Activated CD8-positive, alpha-beta memory T cell treated with anti-CD3 and anti-CD28 coated beads, Interleukin-2, amount 50 U/mL, for 1 hour (primary cell): ENCODE data around the gene COLGALT1.

Experiments
- DNase-seq: peaks from one replicate; pipeline ENCODE4 v3.0.0-alpha.2; 2020; ENCODE audit errors: extremely low read depth

Gene COLGALT1

GRCh38 chr19:17598953-17599352 is 43.5 kb downstream of the COLGALT1 start:
- no peak for DNase-seq

GRCh38 chr19:17599780-17600179 is 44.3 kb downstream of the COLGALT1 start:
- DNase-seq = no peak

GRCh38 chr19:17601683-17602082 is 46.2 kb downstream of the COLGALT1 start:
- no peak for DNase-seq

- DNase-seq = no peak
Observed at GRCh38 chr19:17602217-17602616, 46.8 kb downstream of the COLGALT1 start.

DNA sequence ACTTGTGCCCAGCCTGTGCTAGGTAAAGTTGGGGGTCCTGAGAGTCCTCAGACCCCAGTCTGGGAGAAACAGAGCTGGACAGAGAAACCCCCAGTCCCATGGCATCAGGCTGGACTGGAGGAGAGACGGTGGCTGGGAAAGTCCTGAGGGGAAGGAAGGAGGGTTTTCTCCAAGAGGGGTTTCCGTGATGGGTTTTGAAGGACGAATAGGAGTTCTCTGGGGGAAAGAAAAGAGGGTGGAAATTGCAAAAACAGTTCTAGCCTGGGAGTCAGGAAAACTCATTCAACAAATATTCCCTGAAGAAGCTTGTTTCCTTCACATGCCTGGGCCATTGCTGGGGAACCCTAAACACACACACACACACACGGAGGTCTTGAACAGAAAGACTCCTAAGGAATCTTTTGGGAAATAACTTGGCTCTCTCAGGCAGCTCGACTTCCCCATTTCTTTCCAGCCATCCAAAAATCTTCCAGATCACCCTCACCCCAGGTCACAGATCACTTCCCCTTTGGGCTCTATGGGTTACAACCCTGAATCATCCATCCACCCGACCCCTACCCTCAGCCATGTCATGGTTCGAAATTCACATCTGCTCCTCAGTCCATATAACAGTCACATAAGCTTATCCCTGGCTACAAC is 47.5 kb downstream of the COLGALT1 start:
- DNase-seq = no peak

- no peak for DNase-seq
Observed at GRCh38 chr19:17604372-17605025, 49.0 kb downstream of the COLGALT1 start.

DNA sequence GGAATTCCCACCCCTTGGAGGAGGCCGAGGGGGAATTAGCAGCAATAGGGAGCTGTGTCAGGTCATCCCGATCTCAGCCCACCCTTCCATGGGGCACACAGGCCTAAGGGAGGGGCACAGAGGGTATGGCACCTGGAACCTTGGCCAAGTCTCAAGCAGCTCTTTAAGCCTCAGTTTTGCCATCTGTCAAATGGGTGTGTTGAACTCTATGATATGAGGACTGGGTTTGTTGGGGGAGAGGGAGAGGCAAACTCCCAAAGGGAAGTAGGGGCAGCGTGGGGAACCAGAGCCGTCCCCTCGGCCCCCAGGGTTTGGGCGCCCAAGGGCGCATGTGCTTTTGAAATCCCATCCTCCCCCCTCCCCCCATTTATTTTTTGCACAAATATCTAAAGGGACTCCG is 49.7 kb downstream of the COLGALT1 start:
- DNase-seq = no peak

DNA sequence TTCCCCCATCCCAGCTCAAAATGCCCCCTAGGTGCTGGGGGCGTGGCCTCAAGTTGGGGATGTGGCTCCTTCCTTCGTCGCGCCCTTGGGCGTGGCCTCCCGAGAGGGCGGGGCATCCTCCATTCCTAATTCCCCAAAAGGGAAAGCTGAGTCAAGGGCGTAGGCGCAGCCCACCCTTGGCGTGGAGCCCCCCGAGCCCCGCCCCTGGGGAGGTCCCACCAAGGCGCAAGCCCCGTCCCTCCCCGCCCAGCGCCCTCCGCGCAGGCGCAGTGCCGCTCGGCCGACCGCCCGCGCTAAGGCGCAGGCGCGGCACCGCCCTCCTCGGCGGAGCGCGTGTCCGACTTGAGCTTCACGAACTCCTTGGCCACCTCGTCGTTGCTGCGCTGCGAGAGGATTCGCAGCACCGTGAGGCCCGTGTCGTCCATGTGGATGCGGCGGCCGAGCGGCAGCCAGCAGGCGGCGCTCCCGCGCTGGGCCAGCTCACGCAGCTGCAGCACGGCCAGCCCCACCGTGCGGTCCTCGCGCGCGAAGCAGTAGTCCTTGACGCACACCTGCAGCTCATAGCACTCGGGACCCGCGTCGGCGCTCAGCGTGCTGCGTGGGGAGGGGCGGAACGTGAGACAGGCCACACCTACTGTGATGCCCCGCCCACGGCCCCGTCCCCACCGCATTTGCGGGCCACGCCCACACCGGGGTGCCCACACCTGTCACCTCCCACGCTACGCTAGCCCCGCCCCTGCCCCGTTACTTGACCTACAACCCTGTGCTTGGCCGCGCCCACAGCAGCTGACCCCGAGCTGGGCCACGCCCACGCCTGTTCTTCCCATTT is 50.5 kb downstream of the COLGALT1 start:
- peak; percentile 49 for DNase-seq

- no peak for DNase-seq
Observed at GRCh38 chr19:17606590-17607185, 51.2 kb downstream of the COLGALT1 start.

GRCh38 chr19:17607936-17608335 is 52.5 kb downstream of the COLGALT1 start:
- no peak for DNase-seq

GRCh38 chr19:17610384-17610783 is 54.9 kb downstream of the COLGALT1 start:
- DNase-seq = no peak

DNA sequence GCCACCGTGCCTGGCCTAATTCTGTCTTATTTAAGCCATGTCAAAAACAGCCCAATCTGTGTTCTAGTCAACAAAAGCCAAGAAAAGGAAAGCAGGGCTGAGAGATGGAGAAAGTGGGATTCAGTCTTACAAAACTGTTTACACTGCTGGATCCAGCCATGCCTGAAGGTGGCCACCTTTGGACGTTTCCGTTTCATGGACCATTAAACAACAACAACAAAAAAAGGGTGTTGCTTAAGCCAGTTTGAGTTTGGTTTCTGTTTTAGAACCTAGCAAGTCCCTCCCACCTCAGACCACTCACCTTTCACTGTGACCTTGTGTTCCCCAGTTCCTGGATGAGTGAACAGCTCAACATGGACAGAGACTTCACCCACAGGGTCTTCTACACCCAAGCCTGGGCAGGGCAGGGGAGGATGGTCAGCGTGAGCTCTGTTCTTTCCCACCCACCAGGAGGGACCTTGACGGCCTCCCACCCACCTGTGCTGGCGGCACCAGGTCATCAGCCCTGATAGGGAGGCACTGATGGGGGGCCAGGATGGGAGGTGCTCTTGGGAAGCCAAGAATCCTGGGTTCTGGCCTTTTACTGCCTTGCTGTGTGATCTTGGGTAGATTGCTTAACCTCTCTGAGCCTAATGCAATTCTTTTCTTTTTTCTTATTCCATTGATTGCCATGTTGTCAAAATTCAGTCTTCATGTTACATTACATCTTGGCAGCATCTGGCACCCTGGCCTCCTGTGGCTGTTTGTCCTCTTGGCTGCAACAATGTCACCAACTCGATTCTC is 56.2 kb downstream of the COLGALT1 start:
- DNase-seq = no peak

DNA sequence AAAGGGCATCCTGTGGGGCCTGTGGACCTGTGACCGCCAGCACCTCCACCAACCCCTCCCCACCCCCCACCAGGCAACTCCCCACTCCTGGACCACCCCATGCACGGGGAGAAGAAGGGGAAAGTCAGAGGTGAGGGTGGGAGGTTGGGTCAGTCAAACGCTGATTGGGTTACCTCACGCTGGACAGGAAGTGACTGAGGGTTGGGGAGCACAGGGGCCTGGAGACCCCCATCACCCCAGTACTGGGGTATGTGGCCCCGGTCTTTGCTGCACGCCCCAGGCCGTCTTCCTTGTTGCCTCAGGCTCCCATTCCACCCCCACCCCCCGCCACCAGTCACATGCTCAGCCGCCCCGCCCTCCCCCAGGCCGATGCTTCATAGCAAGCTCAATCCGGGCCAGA is 59.0 kb downstream of the COLGALT1 start:
- DNase-seq = no peak

DNA sequence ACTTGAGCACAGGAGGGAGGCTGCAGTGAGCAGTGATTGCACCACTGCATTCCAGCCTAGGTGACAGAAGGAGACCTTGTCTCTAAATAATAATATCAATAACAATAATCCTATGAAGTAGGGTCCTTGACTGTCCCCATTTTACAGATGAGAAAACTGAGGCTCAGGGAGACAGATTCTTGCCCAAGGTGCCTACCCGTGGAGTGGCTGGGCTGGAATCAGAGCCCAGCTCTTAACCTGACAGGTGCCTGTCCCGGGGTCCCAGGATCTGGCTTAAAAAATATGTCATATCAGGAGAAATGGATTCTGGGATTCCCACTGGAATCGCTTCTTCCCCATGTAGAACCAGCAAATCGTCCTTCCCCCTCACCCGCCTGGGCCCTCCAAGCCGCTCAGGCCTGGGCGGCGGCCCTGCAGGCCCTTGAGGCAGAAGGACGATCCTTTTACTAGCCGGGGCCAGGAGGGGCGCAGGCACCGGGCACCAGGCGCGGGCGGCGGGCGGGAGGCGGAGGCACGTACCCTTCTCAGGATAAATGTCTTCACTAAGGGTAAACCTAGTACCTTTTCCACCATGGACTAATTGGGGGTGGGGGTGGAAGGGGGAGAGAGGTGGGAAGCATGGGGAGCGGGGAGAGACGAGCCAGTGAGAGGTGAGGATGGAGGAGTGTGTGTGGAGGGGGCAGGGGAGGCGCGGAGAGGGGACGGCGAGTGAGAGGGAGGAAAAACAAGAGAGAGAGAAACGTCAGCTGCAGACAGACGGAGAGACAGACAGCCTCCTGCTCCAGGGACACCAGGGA is 60.6 kb downstream of the COLGALT1 start:
- DNase-seq = no peak

GRCh38 chr19:17616686-17616960 is 61.2 kb downstream of the COLGALT1 start:
- DNase-seq = no peak

- DNase-seq = no peak
Observed at GRCh38 chr19:17616961-17617806, 61.7 kb downstream of the COLGALT1 start.

DNA sequence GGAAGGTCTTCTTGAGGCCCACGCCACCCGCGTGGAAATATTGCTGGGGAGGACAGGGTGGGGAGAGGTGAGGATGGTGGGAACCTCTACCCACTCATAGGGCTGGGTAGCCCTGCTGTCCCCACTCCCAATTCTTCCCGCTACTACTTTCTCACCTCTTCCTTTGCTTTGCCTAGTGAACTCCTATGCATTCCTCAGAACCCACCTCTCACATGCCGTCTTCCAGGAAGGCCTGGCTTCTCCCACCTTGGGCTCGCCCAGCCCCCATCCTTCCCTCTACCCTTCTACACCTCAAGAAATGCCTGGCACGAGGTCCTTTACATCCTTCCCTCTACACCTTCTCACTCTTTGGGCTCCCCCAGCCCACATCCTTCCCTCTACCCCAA is 62.4 kb downstream of the COLGALT1 start:
- DNase-seq = no peak

GRCh38 chr19:17618281-17618903 is 62.9 kb downstream of the COLGALT1 start:
- no peak for DNase-seq

GRCh38 chr19:17618936-17619335 is 63.5 kb downstream of the COLGALT1 start:
- no peak for DNase-seq

DNA sequence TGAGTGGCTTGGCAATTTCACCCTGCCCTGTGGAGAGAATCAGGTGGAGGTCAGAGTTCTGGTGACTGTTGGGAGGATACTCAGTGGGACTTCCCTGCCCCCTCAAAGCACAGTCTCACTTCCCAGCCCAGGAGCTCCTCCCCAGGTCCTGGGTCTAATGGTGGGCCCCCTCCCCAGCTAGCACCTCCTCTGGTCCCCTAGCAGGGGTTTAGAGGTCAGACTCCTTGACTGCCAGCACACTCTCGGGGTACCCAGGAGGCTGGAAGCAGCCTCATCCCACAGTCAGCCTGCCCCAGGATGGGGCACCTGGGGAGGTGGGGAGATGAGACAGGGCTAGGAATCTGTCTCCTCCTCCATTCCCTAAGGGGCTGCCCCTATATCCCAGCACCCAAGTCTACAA is 65.2 kb downstream of the COLGALT1 start:
- no peak for DNase-seq
